ENCODE results near the gene ADAM19.

The ADAM19 gene

GRCh38 chr5:157563373-157563928, 12.1 kb downstream of the ADAM19 start:
- DNase-seq (ENCODE audit: low read depth in 2 of 2) = no peak

- DNase-seq (ENCODE audit: low read depth in 2 of 2) = no peak
These were observed 13.4 kb downstream of the ADAM19 start for GRCh38 chr5:157562111-157562581.

GRCh38 chr5:157561110-157561509, 14.5 kb downstream of the ADAM19 start:
- no peak for DNase-seq (ENCODE audit: low read depth in 2 of 2)

GRCh38 chr5:157559301-157559700, 16.3 kb downstream of the ADAM19 start:
- no peak for DNase-seq (ENCODE audit: low read depth in 2 of 2)

GRCh38 chr5:157558681-157559080, 16.9 kb downstream of the ADAM19 start:
- no peak for DNase-seq (ENCODE audit: low read depth in 2 of 2)

- no peak for DNase-seq (ENCODE audit: low read depth in 2 of 2)
These were observed 17.5 kb downstream of the ADAM19 start for GRCh38 chr5:157558041-157558595.

- DNase-seq (ENCODE audit: low read depth in 2 of 2) = no peak
These were observed 18.8 kb downstream of the ADAM19 start for GRCh38 chr5:157556615-157557418.

GRCh38 chr5:157555037-157555640, 20.4 kb downstream of the ADAM19 start:
- DNase-seq (ENCODE audit: low read depth in 2 of 2) = no peak

- no peak for DNase-seq (ENCODE audit: low read depth in 2 of 2)
These were observed 21.2 kb downstream of the ADAM19 start for GRCh38 chr5:157554179-157555036.

GRCh38 chr5:157552650-157553049, 22.9 kb downstream of the ADAM19 start:
- no peak for DNase-seq (ENCODE audit: low read depth in 2 of 2)

- no peak for DNase-seq (ENCODE audit: low read depth in 2 of 2)
These were observed 24.9 kb downstream of the ADAM19 start for GRCh38 chr5:157550663-157551062.

- DNase-seq (ENCODE audit: low read depth in 2 of 2) = no peak
These were observed 25.5 kb downstream of the ADAM19 start for GRCh38 chr5:157549954-157550549.

- no peak for DNase-seq (ENCODE audit: low read depth in 2 of 2)
These were observed 26.3 kb downstream of the ADAM19 start for GRCh38 chr5:157549283-157549629.

- no peak for DNase-seq (ENCODE audit: low read depth in 2 of 2)
These were observed 26.9 kb downstream of the ADAM19 start for GRCh38 chr5:157548513-157549282.

- no peak for DNase-seq (ENCODE audit: low read depth in 2 of 2)
These were observed 27.5 kb downstream of the ADAM19 start for GRCh38 chr5:157547941-157548512.

GRCh38 chr5:157546456-157547100, 29.0 kb downstream of the ADAM19 start:
- no peak for DNase-seq (ENCODE audit: low read depth in 2 of 2)

GRCh38 chr5:157545610-157546310, 29.8 kb downstream of the ADAM19 start:
- DNase-seq (ENCODE audit: low read depth in 2 of 2) = no peak

GRCh38 chr5:157544623-157544989, 31.0 kb downstream of the ADAM19 start:
- no peak for DNase-seq (ENCODE audit: low read depth in 2 of 2)

All from stimulated activated CD4-positive, alpha-beta T cell treated with anti-CD3 and anti-CD28 coated beads, Interleukin-15, amount 100 ng/mL, for 48 hours (primary cell).